H1 (cell line): Measurements from ENCODE around the gene LSM6.

Source experiments
- CTCF ChIP-seq, 3 experiments: IDR thresholded peaks; 1 replicate in 2 of 3; 2 replicates in 1 of 3; pipeline versions ENCODE4 v1.5.1 to v1.6.1; 2011; ENCODE audit warnings: low read length in 3 of 3, mild to moderate bottlenecking in 3 of 3, inconsistent platforms in 2 of 3, low read depth in 1 of 3, moderate library complexity in 1 of 3; ENCODE audit not compliant: insufficient read depth in 1 of 3; ENCODE audit errors: control extremely low read depth in 1 of 3
- FOSL1 ChIP-seq: IDR thresholded peaks from 2 replicates; pipeline ENCODE4 v1.6.1; 2011; ENCODE audit warnings: mild to moderate bottlenecking, low read depth, low read length, moderate library complexity; ENCODE audit not compliant: insufficient read depth
- POLR2AphosphoS5 ChIP-seq: IDR thresholded peaks from 2 replicates; pipeline ENCODE4 v1.6.1; 2011; ENCODE audit warnings: low read depth, low read length
- SRF ChIP-seq: IDR thresholded peaks from 2 replicates; pipeline ENCODE4 v1.6.1; 2011; ENCODE audit warnings: mild to moderate bottlenecking, low read depth, low read length, moderate library complexity
- TAF1 ChIP-seq: IDR thresholded peaks from 2 replicates; pipeline ENCODE4 v1.6.1; 2011; ENCODE audit warnings: mild to moderate bottlenecking, low read depth, low read length
- USF2 ChIP-seq: IDR thresholded peaks from 2 replicates; pipeline ENCODE4 v1.6.1; 2011; ENCODE audit warnings: low read length, improper control_type of control experiment

DNA sequence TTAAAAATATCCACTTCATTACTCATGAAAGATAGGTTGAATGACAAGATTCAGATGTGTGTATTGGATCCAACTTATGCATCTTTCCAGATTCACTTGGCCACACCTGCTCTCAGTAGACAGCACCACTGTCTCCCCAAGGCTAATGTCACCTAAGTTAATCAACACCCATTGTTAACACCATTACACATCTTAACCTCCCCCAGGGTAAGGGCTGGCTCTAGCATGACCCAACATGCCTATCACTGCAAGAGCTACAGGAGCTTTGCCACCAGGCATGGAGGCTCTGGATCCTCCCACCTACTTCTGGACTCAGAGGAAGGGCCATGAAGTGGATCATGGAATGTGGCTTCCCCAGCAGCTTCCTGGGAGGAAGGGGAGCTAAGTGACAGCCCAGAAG, 32.8 kb upstream of the LSM6 start:
- TF ChIP-seq CTCF (IDR thresholded peaks at IDR 0.05; ENCODE audit: control extremely low read depth in 1 of 3, insufficient read depth in 1 of 3, low read depth in 1 of 3, low read length in 3 of 3) (no peak), USF2 (no peak), TAF1 (no peak), POLR2AphosphoS5 (no peak), SRF (no peak), FOSL1 (no peak)
